T-helper 2 cell treated with Interferon-gamma antibody and Interleukin-4, amounts not matched to agents 5 μg/mL and 100 μg/mL, for 36 hours (primary cell): Measurements from ENCODE around the gene PRMT7.
A peak's percentile ranks its signal among the peaks of the same experiment; 100 is the strongest.

Source experiments
- DNase-seq: peaks from one replicate; pipeline ENCODE4 v3.0.0; 2021; ENCODE audit warnings: low spot score
- H3K27ac Mint-ChIP-seq: one replicate; pipeline ENCODE4 v1.8.0; 2021; ENCODE audit warnings: mild to moderate bottlenecking, mixed read lengths
- H3K27me3 Mint-ChIP-seq: one replicate; pipeline ENCODE4 v1.8.0; 2021; ENCODE audit warnings: low read depth, mixed read lengths
- H3K36me3 Mint-ChIP-seq: one replicate; pipeline ENCODE4 v1.8.0; 2021; ENCODE audit warnings: low read depth, mixed read lengths
- H3K4me1 Mint-ChIP-seq: one replicate; pipeline ENCODE4 v1.8.0; 2021; ENCODE audit warnings: low read depth, mixed read lengths
- H3K4me3 Mint-ChIP-seq: one replicate; pipeline ENCODE4 v1.8.0; 2022; ENCODE audit warnings: mild to moderate bottlenecking, moderate library complexity, mixed read lengths
- H3K9me3 Mint-ChIP-seq: one replicate; pipeline ENCODE4 v1.8.0; 2021; ENCODE audit warnings: mixed read lengths

The PRMT7 gene

DNA sequence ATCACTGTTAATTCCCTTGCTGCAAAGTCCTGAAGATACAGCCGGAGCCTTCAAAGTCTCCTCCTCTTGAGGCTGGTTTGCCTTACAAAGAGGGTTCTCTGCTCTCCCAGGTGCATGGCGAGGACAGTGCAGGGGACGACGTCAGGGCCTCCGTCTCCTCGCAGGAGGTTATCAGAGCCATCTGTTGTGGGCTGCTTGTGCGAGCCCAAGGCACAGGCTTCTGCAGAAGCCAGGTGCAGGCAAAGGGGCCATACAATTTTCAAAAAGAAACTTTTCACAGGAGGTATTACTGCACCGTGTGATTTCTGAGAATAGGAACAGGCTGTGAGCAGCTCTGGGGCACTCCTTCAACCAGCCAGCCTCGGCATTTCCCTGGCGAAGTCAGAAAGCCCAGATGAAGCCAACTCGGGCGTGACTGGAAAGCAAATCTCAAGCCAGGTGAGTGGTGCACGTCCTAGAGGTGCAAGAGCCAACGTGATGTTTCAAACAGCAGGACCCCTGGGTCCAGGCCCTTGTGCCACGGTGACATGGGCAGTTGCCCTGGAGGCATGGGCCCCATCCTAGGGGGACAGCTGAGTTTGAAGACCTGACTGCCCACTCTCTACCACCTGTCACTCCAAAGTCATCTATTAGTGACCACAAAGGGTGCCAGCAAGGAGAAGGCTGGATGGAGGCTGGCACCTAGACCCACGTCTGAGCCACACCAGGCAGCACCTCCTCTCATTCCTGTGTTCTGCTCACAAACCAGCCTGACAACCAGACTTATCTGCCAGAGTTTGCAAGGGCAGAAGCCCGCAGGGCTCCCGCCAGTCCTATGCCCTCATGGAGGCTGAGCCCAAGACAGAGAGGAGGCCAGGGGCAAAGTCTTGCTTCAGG is 68.9 kb downstream of the PRMT7 start:
- Mint-ChIP-seq H3K9me3 (no peaks in the 10 kb centered on the region), H3K27ac (peak overlapping the region; percentile 29), H3K36me3 (no peaks in the 10 kb centered on the region), H3K4me3 (peak overlapping the region; percentile 28), H3K27me3 (peaks cover 33% of the 10 kb centered on the region), H3K4me1 (peaks cover 22% of the 10 kb centered on the region)
- no peak for DNase-seq

- Mint-ChIP-seq H3K4me3 (no peak overlapping the region), H3K27ac (no peak overlapping the region), H3K27me3 (peaks cover 38% of the 10 kb centered on the region), H3K9me3 (no peaks in the 10 kb centered on the region), H3K36me3 (no peaks in the 10 kb centered on the region), H3K4me1 (peaks cover 23% of the 10 kb centered on the region)
- no peak for DNase-seq
Observed at GRCh38 chr16:68380348-68380670, 69.5 kb downstream of the PRMT7 start.

DNA sequence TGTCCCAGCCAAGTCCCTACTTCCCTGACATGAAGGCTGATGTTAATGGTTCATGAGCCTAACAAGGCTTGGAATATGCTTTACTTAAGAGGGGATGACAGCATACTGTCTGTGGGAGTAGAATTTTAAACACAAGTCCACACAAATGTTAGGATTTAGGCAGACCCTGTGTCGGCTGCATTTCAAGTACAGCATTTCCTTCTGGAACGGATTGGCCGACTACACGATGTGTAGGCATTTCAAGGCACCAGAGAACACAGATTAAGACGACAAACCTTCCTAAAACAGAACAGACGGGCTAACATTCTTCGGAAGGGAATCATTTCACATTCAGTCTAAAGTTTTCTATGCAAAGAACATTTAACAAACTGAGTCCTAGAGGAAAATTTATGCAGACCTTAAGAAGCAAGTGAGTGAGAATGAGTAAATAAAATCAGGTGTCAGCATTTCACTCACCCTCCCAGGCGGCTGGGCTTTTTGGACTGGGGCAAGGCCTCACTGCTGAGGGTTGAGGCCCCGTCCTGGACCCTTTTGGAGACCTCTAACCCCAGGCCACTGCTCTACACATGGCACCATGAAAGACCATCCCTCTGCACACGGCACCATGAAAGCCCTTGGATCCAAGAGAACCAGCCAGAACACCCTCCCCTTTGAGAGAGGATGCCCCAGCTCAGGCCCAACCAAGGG is 70.0 kb downstream of the PRMT7 start:
- Mint-ChIP-seq H3K36me3 (no peaks in the 10 kb centered on the region), H3K27me3 (peaks cover 39% of the 10 kb centered on the region), H3K4me1 (peaks cover 23% of the 10 kb centered on the region), H3K9me3 (no peaks in the 10 kb centered on the region), H3K27ac (no peak overlapping the region), H3K4me3 (no peak overlapping the region)
- no peak for DNase-seq

DNA sequence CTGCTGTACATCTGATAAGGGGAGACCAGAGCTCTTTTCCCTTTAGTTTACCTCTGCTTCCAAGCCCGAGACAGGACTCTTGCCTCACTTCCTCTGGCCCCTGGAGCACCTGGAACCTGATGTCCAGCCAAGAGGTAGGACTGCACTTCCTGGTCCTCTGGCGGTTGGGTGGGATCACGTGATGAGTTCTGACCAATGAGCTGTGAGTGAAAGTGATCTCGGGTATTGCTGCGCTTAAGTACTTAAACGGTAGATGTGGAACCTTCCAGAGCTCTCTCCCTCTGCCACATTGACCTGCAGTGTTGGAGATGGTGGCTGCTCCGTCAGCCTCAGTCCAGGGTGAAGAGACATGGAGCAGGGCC is 70.5 kb downstream of the PRMT7 start:
- H3K36me3 Mint-ChIP-seq: no peaks in the 10 kb centered on the region
- no peaks in the 10 kb centered on the region for H3K9me3 Mint-ChIP-seq
- H3K27me3 Mint-ChIP-seq: peaks cover 36% of the 10 kb centered on the region
- no peak for DNase-seq
- H3K4me3 Mint-ChIP-seq: no peak overlapping the region
- no peak overlapping the region for H3K27ac Mint-ChIP-seq
- peaks cover 23% of the 10 kb centered on the region for H3K4me1 Mint-ChIP-seq

- Mint-ChIP-seq H3K9me3 (no peaks in the 10 kb centered on the region), H3K27me3 (peaks cover 36% of the 10 kb centered on the region), H3K4me1 (peaks cover 23% of the 10 kb centered on the region), H3K27ac (no peak overlapping the region), H3K36me3 (no peaks in the 10 kb centered on the region), H3K4me3 (no peak overlapping the region)
- no peak for DNase-seq
Observed at GRCh38 chr16:68382296-68382718, 71.5 kb downstream of the PRMT7 start.

GRCh38 chr16:68383858-68384257 is 73.0 kb downstream of the PRMT7 start:
- H3K27ac Mint-ChIP-seq: no peak overlapping the region
- peaks cover 30% of the 10 kb centered on the region for H3K27me3 Mint-ChIP-seq
- no peak overlapping the region for H3K4me3 Mint-ChIP-seq
- H3K4me1 Mint-ChIP-seq: peaks cover 19% of the 10 kb centered on the region
- no peak for DNase-seq
- H3K9me3 Mint-ChIP-seq: no peaks in the 10 kb centered on the region
- no peaks in the 10 kb centered on the region for H3K36me3 Mint-ChIP-seq

GRCh38 chr16:68384288-68385161 is 73.7 kb downstream of the PRMT7 start:
- no peaks in the 10 kb centered on the region for H3K9me3 Mint-ChIP-seq
- DNase-seq: no peak
- no peak overlapping the region for H3K4me3 Mint-ChIP-seq
- H3K36me3 Mint-ChIP-seq: no peaks in the 10 kb centered on the region
- peaks cover 24% of the 10 kb centered on the region for H3K27me3 Mint-ChIP-seq
- H3K4me1 Mint-ChIP-seq: peaks cover 12% of the 10 kb centered on the region
- H3K27ac Mint-ChIP-seq: no peak overlapping the region

- Mint-ChIP-seq H3K27me3 (peaks cover 24% of the 10 kb centered on the region), H3K36me3 (no peaks in the 10 kb centered on the region), H3K27ac (no peak overlapping the region), H3K9me3 (no peaks in the 10 kb centered on the region), H3K4me3 (no peak overlapping the region), H3K4me1 (peaks cover 7% of the 10 kb centered on the region)
- DNase-seq: no peak
Observed at GRCh38 chr16:68385371-68385770, 74.6 kb downstream of the PRMT7 start.

GRCh38 chr16:68386628-68387027 is 75.8 kb downstream of the PRMT7 start:
- no peaks in the 10 kb centered on the region for H3K9me3 Mint-ChIP-seq
- no peaks in the 10 kb centered on the region for H3K36me3 Mint-ChIP-seq
- H3K4me3 Mint-ChIP-seq: no peak overlapping the region
- no peak overlapping the region for H3K27ac Mint-ChIP-seq
- DNase-seq: no peak
- H3K27me3 Mint-ChIP-seq: peaks cover 30% of the 10 kb centered on the region
- H3K4me1 Mint-ChIP-seq: peaks cover 4% of the 10 kb centered on the region

- Mint-ChIP-seq H3K27ac (no peak overlapping the region), H3K36me3 (no peaks in the 10 kb centered on the region), H3K4me3 (no peak overlapping the region), H3K4me1 (peaks cover 4% of the 10 kb centered on the region), H3K27me3 (peaks cover 27% of the 10 kb centered on the region), H3K9me3 (no peaks in the 10 kb centered on the region)
- DNase-seq: no peak
Observed at GRCh38 chr16:68387301-68387700, 76.5 kb downstream of the PRMT7 start.

DNA sequence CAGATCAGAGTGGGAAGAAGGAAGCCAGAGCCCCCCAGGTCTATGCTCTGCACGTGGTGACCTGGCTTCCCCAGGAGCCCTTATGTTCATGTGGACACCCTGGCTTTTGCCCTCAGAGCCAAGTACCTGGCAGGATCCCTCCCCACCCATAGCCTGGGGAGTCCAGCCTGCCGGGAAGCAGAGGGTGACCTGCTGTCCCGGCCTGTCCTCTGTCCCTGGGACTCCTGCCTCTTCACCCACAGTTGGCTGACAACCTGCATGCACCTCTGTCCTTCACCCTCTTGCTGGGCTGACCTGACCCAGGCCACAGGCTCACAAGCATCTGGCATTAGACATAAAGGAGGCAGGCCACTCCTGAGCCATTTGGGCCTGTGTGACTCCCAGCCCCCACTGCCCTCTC is 77.3 kb downstream of the PRMT7 start:
- Mint-ChIP-seq H3K27me3 (peaks cover 26% of the 10 kb centered on the region), H3K4me1 (peaks cover 4% of the 10 kb centered on the region), H3K36me3 (no peaks in the 10 kb centered on the region), H3K4me3 (no peak overlapping the region), H3K27ac (no peak overlapping the region), H3K9me3 (no peaks in the 10 kb centered on the region)
- no peak for DNase-seq

DNA sequence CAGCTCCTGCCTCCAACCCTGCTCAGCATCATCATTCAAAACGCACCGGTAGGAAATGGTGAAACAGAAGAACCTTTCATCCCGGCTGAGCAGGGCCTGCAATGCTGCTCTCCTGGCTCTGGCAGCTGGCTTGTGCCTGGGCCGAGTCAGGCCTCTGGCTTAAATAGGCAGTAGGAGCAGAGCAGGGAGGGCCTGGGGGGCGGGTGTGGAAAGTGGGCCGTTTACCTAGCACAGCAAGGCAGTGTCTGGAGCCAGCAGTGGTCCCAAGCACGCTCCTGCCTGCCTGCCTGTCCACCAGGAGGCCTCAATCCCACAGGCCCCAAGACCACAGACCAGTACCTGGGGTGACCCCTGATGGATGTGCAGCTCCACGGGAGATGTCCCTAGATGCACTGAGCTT is 78.2 kb downstream of the PRMT7 start:
- peaks cover 4% of the 10 kb centered on the region for H3K4me1 Mint-ChIP-seq
- no peaks in the 10 kb centered on the region for H3K9me3 Mint-ChIP-seq
- H3K36me3 Mint-ChIP-seq: no peaks in the 10 kb centered on the region
- H3K4me3 Mint-ChIP-seq: no peak overlapping the region
- H3K27ac Mint-ChIP-seq: no peak overlapping the region
- H3K27me3 Mint-ChIP-seq: peaks cover 24% of the 10 kb centered on the region
- no peak for DNase-seq

DNA sequence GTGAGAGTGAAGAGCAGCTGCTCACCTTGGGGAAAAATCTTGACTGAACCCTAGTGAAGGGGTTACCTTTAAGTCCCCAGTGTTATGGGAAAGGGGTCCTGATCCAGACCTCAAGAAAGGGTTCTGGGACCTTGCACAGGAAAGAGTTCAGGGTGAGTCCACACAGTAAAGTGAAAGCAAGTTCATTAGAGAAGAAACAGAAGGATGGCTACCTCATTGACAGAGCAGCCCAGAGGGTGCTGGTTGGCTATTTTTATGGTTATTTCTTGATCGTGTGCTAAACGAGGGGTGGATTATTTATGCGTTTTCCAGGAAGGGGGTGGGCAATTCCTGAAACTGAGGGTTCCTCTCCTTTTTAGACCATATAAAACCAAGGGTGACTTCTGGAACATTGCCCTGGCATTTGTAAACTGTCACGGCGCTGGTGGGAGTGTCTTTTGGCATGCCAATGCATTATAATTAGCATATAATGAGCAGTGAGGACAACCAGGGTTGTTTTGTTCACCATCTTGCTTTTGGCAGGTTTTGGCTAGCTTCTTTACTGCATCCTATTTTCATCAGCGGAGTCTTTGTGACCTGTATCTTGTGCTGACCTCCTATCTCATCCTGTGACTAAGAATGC is 79.0 kb downstream of the PRMT7 start:
- H3K4me3 Mint-ChIP-seq: no peak overlapping the region
- H3K4me1 Mint-ChIP-seq: no peaks in the 10 kb centered on the region
- H3K27me3 Mint-ChIP-seq: peaks cover 27% of the 10 kb centered on the region
- no peaks in the 10 kb centered on the region for H3K9me3 Mint-ChIP-seq
- no peaks in the 10 kb centered on the region for H3K36me3 Mint-ChIP-seq
- no peak overlapping the region for H3K27ac Mint-ChIP-seq
- DNase-seq: no peak
